Heart left ventricle (tissue), 16 donors: ENCODE data around the gene EYS. TPM values are rescaled to one million over a fixed set of nuclear protein-coding genes. Genes with fewer than 3 reads are reported as not detected.
"Not testable (repeated sequence)": the region's sequence is repeated elsewhere in the genome, so short reads cannot be mapped to it uniquely, and the experiment has no call there.

ENCODE experiments used
- ATAC-seq, 4 donors: fragments of 200-7000 bp; cut with Tn5 transposase; one replicate each; pipeline ENCODE4 v1.9.1; 2020 to 2022; ENCODE audit warnings: moderate library complexity in 4 of 4, mild to moderate bottlenecking in 3 of 4, moderate number of reproducible peaks in 1 of 4
- DNase-seq, 5 donors: peaks; one replicate each; pipeline ENCODE4 v3.0.0-alpha.2; 2020
- H3K27ac ChIP-seq, 12 donors: fragments of 200-600 bp; sonication (generic) in 4 of 12; one replicate each; pipeline versions ENCODE4 v1.5.0 to v1.8.0; 2016 to 2022; ENCODE audit warnings: mild to moderate bottlenecking in 2 of 12
- H3K27me3 ChIP-seq, 9 donors: fragments of 200-600 bp; sonication (generic) in 2 of 9; one replicate each; pipeline versions ENCODE4 v1.5.1 to v1.8.0; 2016 to 2022; ENCODE audit warnings: mild to moderate bottlenecking in 3 of 9
- H3K36me3 ChIP-seq, 9 donors: fragments of 200-600 bp; sonication (generic) in 2 of 9; one replicate each; pipeline versions ENCODE4 v1.5.0 to v1.8.0; 2018 to 2022; ENCODE audit warnings: mild to moderate bottlenecking in 2 of 9
- H3K4me1 ChIP-seq, 12 donors: fragments of 200-600 bp; sonication (generic) in 4 of 12; one replicate each; pipeline versions ENCODE4 v1.5.0 to v1.8.0; 2016 to 2022; ENCODE audit warnings: mild to moderate bottlenecking in 3 of 12
- H3K4me3 ChIP-seq, 12 donors: fragments of 200-600 bp; sonication (generic) in 4 of 12; one replicate each; pipeline versions ENCODE4 v1.5.0 to v1.8.0; 2017 to 2022; ENCODE audit warnings: mild to moderate bottlenecking in 9 of 12, moderate library complexity in 4 of 12
- H3K9me3 ChIP-seq, 12 donors: fragments of 200-600 bp; sonication (generic) in 4 of 12; one replicate each; pipeline versions ENCODE4 v1.5.0 to v1.8.0; 2016 to 2022; ENCODE audit warnings: mild to moderate bottlenecking in 1 of 12
- POLR2A ChIP-seq, 2 donors: fragments of 450-650 bp; IDR thresholded peaks; one replicate each; pipeline ENCODE4 v1.6.1; 2017; ENCODE audit warnings: antibody characterized with exemption in 2 of 2, mild to moderate bottlenecking in 2 of 2, moderate library complexity in 2 of 2
- WGBS, 4 donors: extraction: QIAGEN DNeasy Blood & Tissue Kit in 2 of 4; methylation state at CpG; one replicate each; pipeline versions ENCODE4 v1.1.5 to v1.1.7; 2013 to 2018; 5-methylcytosine and 5-hydroxymethylcytosine counted together
- intact Hi-C, 10 donors: fragments of 100-400 bp; cut with DNase I; formaldehyde crosslinking; loops; one replicate each; pipeline versions ENCODE4 v1.11.1 to v1.14.2; 2022
- polyA plus RNA-seq, 2 donors: library from polyadenylated mRNA; stranded (reverse); fragments of 200-250 nt; gene quantifications; one replicate each; pipeline ENCODE4 v1.2.3, GENCODE V29; 2013
- total RNA-seq, 9 donors: library from RNA; depleted of rRNA in 2 of 9; stranded (reverse); fragments of >200 nt in 2 of 9; fragmentation: NEBNext Ultra II Directional in 3 of 9; extraction: Animal tissue kit (Norgen Biotek cat#: 25700) in 3 of 9; gene quantifications; one replicate each; pipeline versions ENCODE4 v1.1.0 to v1.2.4, GENCODE V29; 2016 to 2023
- TF ChIP-seq, protein P1 (sequence below), 12 donors: fragments of 200-600 bp; sonication (generic) in 4 of 12; IDR thresholded peaks; one replicate each; pipeline versions ENCODE4 v1.5.0 to v1.8.0; 2018 to 2022; ENCODE audit warnings: antibody characterized with exemption in 12 of 12, mild to moderate bottlenecking in 5 of 12
- donor health status: ischemic (EF 13 %, LVEDD 7.1; RV severe dilation, severe dysfunction).
- donor health status: healthy with polysubstance abuse.
- donor health status: DM: no; HTN: yes; CAD: no.
- donor health status: DM: no; HTN: no; CAD: no.
- donor health status: ischemic (EF 25% LVEDD 6.9; RV normal size, moderate dysfunction).
- donor health status: ischemic (EF 25% LVEDD 5.7; RV mildly dilated, moderate dysfunction).
- donor health status: healthy.
- donor health status: DM: yes; HTN: yes; CAD: no.
- donor health status: ischemic (EF 35%, LVEDD 5.7; RV mildly dilated, moderate dysfunction).
- donor health status: nonischemic (EF 11% LVEDD 7.7; RV severe dilation, severe dysfunction).
- donor health status: DM: yes; HTN: yes; CAD: no.
- donor health status: PGD.
- donor health status: ischemic (EF 29% LVEDD 5.4; RV normal size, mild dysfunction).
- donor health status: nonischemic (EF 23%, LVEDD 6.1; RV moderate dilation, normal function).

The EYS gene
- total and polyA plus RNA-seq, 11 donors, result 0.07 to 0.27 (median 0.08) TPM; not detected in 8

DNA sequence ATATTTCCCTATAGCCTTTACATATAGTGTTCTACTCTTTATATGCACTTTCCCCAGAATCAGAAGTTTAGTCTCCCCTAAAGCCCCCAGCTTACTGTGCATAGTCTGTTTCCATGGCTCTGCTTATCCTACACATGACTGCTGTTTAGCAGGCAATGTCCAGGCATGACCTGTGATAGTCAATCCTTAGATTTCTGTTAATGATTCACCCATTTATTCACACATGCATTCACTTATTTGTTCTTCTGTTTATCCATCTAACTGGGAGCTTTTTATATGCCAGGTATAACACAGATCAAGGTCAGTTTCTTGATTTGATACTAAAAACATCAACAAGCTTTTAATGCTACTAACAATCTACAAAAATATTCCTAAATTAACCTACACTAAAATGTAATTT, 1770.6 kb downstream of the EYS start:
- H3K4me1 ChIP-seq, result no peaks in the 10 kb centered on the region
- H3K36me3 ChIP-seq, result no peaks in the 10 kb centered on the region
- no peaks in the 10 kb centered on the region for H3K27me3 ChIP-seq
- no peak overlapping the region for H3K4me3 ChIP-seq
- no peak overlapping the region for H3K27ac ChIP-seq
- H3K9me3 ChIP-seq, result no peaks in the 10 kb centered on the region
- no peak for TF ChIP-seq POLR2A (IDR thresholded peaks at IDR 0.05)
- TF ChIP-seq, protein P1, sequence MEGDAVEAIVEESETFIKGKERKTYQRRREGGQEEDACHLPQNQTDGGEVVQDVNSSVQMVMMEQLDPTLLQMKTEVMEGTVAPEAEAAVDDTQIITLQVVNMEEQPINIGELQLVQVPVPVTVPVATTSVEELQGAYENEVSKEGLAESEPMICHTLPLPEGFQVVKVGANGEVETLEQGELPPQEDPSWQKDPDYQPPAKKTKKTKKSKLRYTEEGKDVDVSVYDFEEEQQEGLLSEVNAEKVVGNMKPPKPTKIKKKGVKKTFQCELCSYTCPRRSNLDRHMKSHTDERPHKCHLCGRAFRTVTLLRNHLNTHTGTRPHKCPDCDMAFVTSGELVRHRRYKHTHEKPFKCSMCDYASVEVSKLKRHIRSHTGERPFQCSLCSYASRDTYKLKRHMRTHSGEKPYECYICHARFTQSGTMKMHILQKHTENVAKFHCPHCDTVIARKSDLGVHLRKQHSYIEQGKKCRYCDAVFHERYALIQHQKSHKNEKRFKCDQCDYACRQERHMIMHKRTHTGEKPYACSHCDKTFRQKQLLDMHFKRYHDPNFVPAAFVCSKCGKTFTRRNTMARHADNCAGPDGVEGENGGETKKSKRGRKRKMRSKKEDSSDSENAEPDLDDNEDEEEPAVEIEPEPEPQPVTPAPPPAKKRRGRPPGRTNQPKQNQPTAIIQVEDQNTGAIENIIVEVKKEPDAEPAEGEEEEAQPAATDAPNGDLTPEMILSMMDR (IDR thresholded peaks at IDR 0.05), result no peak
- DNase-seq (no peak), ATAC-seq (no peak)
- intact Hi-C loops, result no loop called here

DNA sequence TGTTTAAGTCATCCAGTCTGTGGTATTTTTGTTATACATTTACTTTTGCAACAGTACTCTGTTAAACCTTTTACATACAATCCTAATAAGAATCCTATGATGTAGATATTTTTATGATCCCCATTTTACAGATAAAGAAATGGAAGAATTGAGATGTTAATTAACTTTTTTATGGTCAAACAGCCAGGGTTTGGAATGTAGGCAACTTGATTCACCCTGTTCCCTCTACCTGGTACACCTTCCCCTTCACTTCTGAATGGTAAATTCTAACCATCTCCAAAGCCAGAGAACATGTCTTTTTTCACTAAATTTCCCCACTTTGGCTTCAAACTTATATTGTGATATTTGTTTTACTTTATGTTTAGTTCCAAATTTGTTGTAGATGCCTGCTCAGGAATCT, 1771.3 kb downstream of the EYS start:
- Histone ChIP-seq H3K27me3 (no peaks in the 10 kb centered on the region), H3K9me3 (no peaks in the 10 kb centered on the region), H3K27ac (no peak overlapping the region), H3K4me1 (no peaks in the 10 kb centered on the region), H3K4me3 (no peak overlapping the region), H3K36me3 (no peaks in the 10 kb centered on the region)
- ATAC-seq (no peak), DNase-seq (no peak)
- intact Hi-C loops, result no loop called here
- TF ChIP-seq, protein P1 (IDR thresholded peaks at IDR 0.05), result no peak
- no peak for TF ChIP-seq POLR2A (IDR thresholded peaks at IDR 0.05)

DNA sequence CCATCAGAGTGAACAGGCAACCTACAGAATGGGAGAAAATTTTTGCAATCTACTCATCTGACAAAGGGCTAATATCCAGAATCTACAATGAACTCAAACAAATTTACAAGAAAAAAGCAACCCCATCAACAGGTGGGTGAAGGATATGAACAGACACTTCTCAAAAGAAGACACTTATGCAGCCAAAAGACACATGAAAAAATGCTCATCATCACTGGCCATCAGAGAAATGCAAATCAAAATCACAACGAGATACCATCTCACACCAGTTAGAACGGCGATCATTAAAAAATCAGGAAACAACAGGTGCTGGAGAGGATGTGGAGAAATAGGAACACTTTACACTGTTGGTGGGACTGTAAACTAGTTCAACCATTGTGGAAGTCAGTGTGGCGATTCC, 1773.1 kb downstream of the EYS start:
- H3K27me3 ChIP-seq, H3K9me3 ChIP-seq, H3K36me3 ChIP-seq, H3K4me3 ChIP-seq, H3K4me1 ChIP-seq, DNase-seq, H3K27ac ChIP-seq, ATAC-seq, intact Hi-C loops: not testable (repeated sequence)
- WGBS, 4 donors, result 78 to 94% (median 91%) methylated on average over 3 to 4 of the region's 4 CpGs

DNA sequence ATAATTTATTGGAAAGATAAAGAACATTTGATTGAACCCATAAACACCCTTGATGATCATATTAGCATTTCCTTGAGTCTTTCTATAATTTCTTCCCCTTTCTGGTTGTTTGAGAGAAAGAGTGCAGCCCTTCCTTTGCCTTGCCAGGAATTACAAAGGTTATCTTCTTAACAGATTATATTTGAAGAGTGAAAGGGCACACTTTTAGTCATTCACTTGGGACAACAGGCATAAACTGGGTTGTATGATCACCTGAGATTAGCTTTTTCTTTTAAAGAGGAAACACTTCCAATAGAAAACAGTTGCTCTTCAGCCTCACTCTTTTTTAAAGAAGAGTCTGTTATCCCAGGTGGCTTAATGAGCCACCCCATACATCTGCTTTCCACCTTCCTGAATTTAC, 1776.2 kb downstream of the EYS start:
- intact Hi-C loops, result no loop called here
- TF ChIP-seq POLR2A (IDR thresholded peaks at IDR 0.05), result no peak
- TF ChIP-seq, protein P1 (IDR thresholded peaks at IDR 0.05), result no peak
- no peak for ATAC-seq

DNA sequence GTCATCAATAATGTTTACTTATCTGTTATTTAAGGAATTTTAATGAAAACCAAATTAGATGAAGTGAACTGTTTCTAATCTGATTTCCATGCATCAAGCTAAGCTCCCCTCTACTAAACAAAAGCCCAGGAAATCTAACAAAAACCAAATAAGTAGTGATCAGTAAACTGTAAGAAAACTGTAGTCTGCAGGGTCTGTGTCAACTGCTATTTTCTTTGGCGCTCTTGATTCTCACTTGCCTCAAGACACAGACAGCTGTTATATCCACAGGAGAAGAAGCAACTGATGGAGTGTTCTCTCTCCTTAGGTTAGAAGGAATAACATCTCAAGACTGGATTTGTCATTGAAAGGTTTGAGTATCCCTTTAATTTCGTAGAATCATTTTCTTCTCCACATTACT, 1777.9 kb downstream of the EYS start:
- ATAC-seq (no peak), DNase-seq (no peak)
- no peak overlapping the region for H3K4me3 ChIP-seq
- no peak for TF ChIP-seq POLR2A (IDR thresholded peaks at IDR 0.05)
- TF ChIP-seq, protein P1 (IDR thresholded peaks at IDR 0.05), result no peak
- H3K27ac ChIP-seq, result no peak overlapping the region
- no peaks in the 10 kb centered on the region for H3K36me3 ChIP-seq
- no peaks in the 10 kb centered on the region for H3K9me3 ChIP-seq
- 72 to 84% (median 75%) methylated on average over 2 of the region's 2 CpGs for WGBS, 4 donors
- H3K4me1 ChIP-seq, result no peaks in the 10 kb centered on the region
- intact Hi-C loops, result loop anchor here in 2 of 10 donors (5.0 to 10.0 kb wide), 2 partner anchors 398 to 406 kb away; no protein-coding TSS in a partner anchor
- no peaks in the 10 kb centered on the region for H3K27me3 ChIP-seq

More for the DNA sequence above, 1776.2 kb downstream of the EYS start:
- no peaks in the 10 kb centered on the region for H3K27me3 ChIP-seq
- no peak overlapping the region for H3K4me3 ChIP-seq
- DNase-seq, result no peak
- no peak overlapping the region for H3K27ac ChIP-seq
- no peaks in the 10 kb centered on the region for H3K36me3 ChIP-seq
- no peaks in the 10 kb centered on the region for H3K4me1 ChIP-seq
- no peaks in the 10 kb centered on the region for H3K9me3 ChIP-seq
